Measurements from ENCODE around the gene SEMA3G.

Gene SEMA3G

GRCh38 chr3:52453496-52454249 lies 8.8 kb upstream of the SEMA3G start, which contains the start of gene TNNC1:
TNNC1 (minus strand) TSS chr3:52454041; CDS start chr3:52454015, 26 bp downstream.
- Histone ChIP-seq H3K9me3 (ENCODE audit: control extremely low read depth in 1 of 5, control insufficient read depth in 4 of 5, insufficient read depth in 2 of 5, low read depth in 1 of 5, low read length in 4 of 5) (no peaks in the 10 kb centered on the region), H3K4me1 (ENCODE audit: control extremely low read depth in 1 of 4, control insufficient read depth in 4 of 4, insufficient read depth in 4 of 4, low read length in 3 of 4) (peaks cover 0 to 31% (median 23%) of the 10 kb centered on the region in 4 experiments), H3K4me3 (ENCODE audit: control insufficient read depth in 1 of 7, extremely low read depth in 1 of 7, insufficient read depth in 4 of 7, low read depth in 2 of 7, low read length in 6 of 7) (peak within 1 kb of the TSS; percentile 61 to 84 (median 76)), H3K36me3 (ENCODE audit: control insufficient read depth in 4 of 4, insufficient read depth in 4 of 4, low read length in 3 of 4) (peaks cover under 1 to 14% (median 9%) of the 10 kb centered on the region in 4 experiments), H3K27ac (ENCODE audit: insufficient read depth in 1 of 2, low read depth in 1 of 2, low read length in 2 of 2, poor library complexity in 1 of 2, severe bottlenecking in 2 of 2) (peak within 1 kb of the TSS in 1 of 2 experiments; percentile 78), H3K27me3 (replicated peaks in 2 of 5; ENCODE audit: control insufficient read depth in 4 of 5, insufficient read depth in 5 of 5, low read length in 4 of 5) (no peaks in the 10 kb centered on the region)
- WGBS (ENCODE audit: insufficient coverage): 90% methylated on average over 12 of the region's 16 CpGs
- DNase-seq: no peak
- ChIA-PET POLR2A (no interaction called here), CTCF (interaction anchor here (0.9 to 15.4 kb wide), 5 partner anchors 10 to 234 kb away, joined by 3 to 477 read pairs (median 3); no protein-coding TSS in a partner anchor)

DNA sequence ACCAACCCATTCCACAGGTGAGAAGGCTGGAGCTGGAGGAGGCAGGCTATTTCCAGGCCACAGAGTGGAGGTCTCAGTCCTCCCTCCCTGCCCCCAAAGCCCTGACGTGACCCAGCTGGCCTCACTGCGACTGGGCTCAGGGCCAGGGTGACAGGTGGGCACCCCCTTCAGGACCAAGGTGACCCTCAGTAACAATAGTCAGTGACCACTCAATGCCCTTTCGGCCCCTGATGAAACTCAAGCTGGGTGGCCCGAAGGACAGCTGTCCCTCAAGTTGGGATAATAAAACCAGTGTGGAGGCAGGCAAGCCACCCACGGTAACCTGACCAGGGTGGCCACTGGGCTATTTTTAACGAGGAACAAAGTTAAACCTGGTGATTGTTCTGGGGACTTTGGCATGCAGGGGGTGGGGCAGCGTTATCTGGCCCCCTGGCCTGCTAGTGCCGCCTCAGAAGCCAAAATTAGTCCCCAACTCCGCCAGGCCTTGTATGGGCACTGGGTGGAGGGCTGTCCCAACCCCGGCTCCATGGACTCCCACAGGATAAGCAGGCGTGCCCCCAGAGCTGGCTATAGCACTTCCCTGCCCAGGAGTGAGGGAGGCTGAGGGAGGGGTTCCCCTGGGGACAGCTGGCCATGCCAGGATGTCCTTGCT lies 7.8 kb upstream of the SEMA3G start:
- Histone ChIP-seq H3K4me3 (ENCODE audit: control insufficient read depth in 1 of 7, extremely low read depth in 1 of 7, insufficient read depth in 4 of 7, low read depth in 2 of 7, low read length in 6 of 7) (no peak overlapping the region), H3K27me3 (replicated peaks in 2 of 5; ENCODE audit: control insufficient read depth in 4 of 5, insufficient read depth in 5 of 5, low read length in 4 of 5) (no peaks in the 10 kb centered on the region), H3K27ac (ENCODE audit: insufficient read depth in 1 of 2, low read depth in 1 of 2, low read length in 2 of 2, poor library complexity in 1 of 2, severe bottlenecking in 2 of 2) (no peak overlapping the region), H3K36me3 (ENCODE audit: control insufficient read depth in 4 of 4, insufficient read depth in 4 of 4, low read length in 3 of 4) (peaks cover 0 to 4% (median 1%) of the 10 kb centered on the region in 4 experiments), H3K4me1 (ENCODE audit: control extremely low read depth in 1 of 4, control insufficient read depth in 4 of 4, insufficient read depth in 4 of 4, low read length in 3 of 4) (peaks cover 0 to 30% (median 23%) of the 10 kb centered on the region in 4 experiments), H3K9me3 (ENCODE audit: control extremely low read depth in 1 of 5, control insufficient read depth in 4 of 5, insufficient read depth in 2 of 5, low read depth in 1 of 5, low read length in 4 of 5) (no peaks in the 10 kb centered on the region)
- ChIA-PET CTCF (interaction anchor here (0.9 to 15.4 kb wide), 3 partner anchors 9 to 28 kb away, joined by 3 to 477 read pairs (median 3); no protein-coding TSS in a partner anchor), POLR2A (interaction anchor here (0.6 kb wide), 1 partner anchor 200 kb away, joined by 4 read pairs; no protein-coding TSS in a partner anchor)
- whole genome bisulfite sequencing (ENCODE audit: insufficient coverage): 92% methylated on average over 11 of the region's 11 CpGs
- DNase-seq: no peak

GRCh38 chr3:52452126-52452525 lies 7.2 kb upstream of the SEMA3G start:
- Histone ChIP-seq H3K27ac (ENCODE audit: insufficient read depth in 1 of 2, low read depth in 1 of 2, low read length in 2 of 2, poor library complexity in 1 of 2, severe bottlenecking in 2 of 2) (no peak overlapping the region), H3K9me3 (ENCODE audit: control extremely low read depth in 1 of 5, control insufficient read depth in 4 of 5, insufficient read depth in 2 of 5, low read depth in 1 of 5, low read length in 4 of 5) (no peaks in the 10 kb centered on the region), H3K4me1 (ENCODE audit: control extremely low read depth in 1 of 4, control insufficient read depth in 4 of 4, insufficient read depth in 4 of 4, low read length in 3 of 4) (peaks cover 0 to 25% (median 23%) of the 10 kb centered on the region in 4 experiments), H3K36me3 (ENCODE audit: control insufficient read depth in 4 of 4, insufficient read depth in 4 of 4, low read length in 3 of 4) (no peaks in the 10 kb centered on the region), H3K4me3 (ENCODE audit: control insufficient read depth in 1 of 7, extremely low read depth in 1 of 7, insufficient read depth in 4 of 7, low read depth in 2 of 7, low read length in 6 of 7) (no peak overlapping the region), H3K27me3 (replicated peaks in 2 of 5; ENCODE audit: control insufficient read depth in 4 of 5, insufficient read depth in 5 of 5, low read length in 4 of 5) (no peaks in the 10 kb centered on the region)
- POLR2A ChIA-PET: interaction anchor here (0.6 kb wide), 1 partner anchor 199 kb away, joined by 4 read pairs; no protein-coding TSS in a partner anchor
- CTCF ChIA-PET: interaction anchor here (0.9 to 15.4 kb wide), 3 partner anchors 8 to 105 kb away, joined by 3 to 477 read pairs (median 3); no protein-coding TSS in a partner anchor
- DNase-seq: no peak
- WGBS (ENCODE audit: insufficient coverage): 100% methylated on average over 5 of the region's 6 CpGs

DNA sequence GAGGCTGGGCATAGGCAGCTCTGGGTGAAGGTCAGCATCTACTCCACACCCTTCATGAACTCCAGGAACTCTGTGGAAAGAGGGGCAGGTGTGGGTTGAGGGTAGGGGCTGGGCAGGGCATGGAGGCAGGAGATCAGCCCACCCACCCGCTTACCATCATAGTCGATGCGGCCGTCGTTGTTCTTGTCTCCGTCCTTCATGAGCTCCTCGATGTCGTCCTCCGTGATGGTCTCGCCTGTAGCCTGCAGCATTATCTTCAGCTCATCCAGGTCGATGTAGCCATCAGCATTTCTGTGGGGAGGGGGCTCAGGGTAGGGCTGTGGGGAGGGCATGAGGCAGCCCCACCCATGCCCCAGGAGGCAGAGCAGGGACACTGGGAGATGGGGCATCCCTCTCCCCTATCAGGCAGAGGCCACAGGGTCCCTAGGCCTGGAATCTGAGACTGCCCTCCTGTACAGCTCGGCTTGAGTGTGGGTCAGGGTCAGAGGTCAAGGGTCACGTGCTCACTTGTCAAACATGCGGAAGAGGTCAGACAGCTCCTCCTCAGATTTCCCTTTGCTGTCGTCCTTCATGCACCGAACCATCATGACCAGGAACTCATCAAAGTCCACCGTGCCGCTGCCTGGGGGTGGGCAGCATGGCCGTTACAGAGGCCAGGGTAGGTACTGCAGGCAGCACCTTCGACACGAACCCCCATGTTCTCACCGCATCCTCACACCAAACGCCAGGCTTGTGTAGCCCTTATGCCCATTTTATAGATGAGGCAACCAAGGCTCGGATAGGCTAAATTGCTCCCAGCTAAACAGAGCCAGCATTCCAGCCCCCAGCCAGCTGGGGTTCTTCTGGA lies 6.6 kb upstream of the SEMA3G start:
- ChIA-PET POLR2A (no interaction called here), CTCF (interaction anchor here (0.7 to 15.4 kb wide), 4 partner anchors 13 to 105 kb away, joined by 3 to 477 read pairs (median 3); no protein-coding TSS in a partner anchor)
- WGBS (ENCODE audit: insufficient coverage): 95% methylated on average over 13 of the region's 24 CpGs
- DNase-seq: peak in 1 of 3 donors; percentile 24
- H3K4me1 ChIP-seq (ENCODE audit: control extremely low read depth in 1 of 4, control insufficient read depth in 4 of 4, insufficient read depth in 4 of 4, low read length in 3 of 4): peaks cover 0 to 18% (median 17%) of the 10 kb centered on the region in 4 experiments
- no peaks in the 10 kb centered on the region for H3K9me3 ChIP-seq (ENCODE audit: control extremely low read depth in 1 of 5, control insufficient read depth in 4 of 5, insufficient read depth in 2 of 5, low read depth in 1 of 5, low read length in 4 of 5)
- H3K4me3 ChIP-seq (ENCODE audit: control insufficient read depth in 1 of 7, extremely low read depth in 1 of 7, insufficient read depth in 4 of 7, low read depth in 2 of 7, low read length in 6 of 7): no peak overlapping the region
- H3K27me3 ChIP-seq (replicated peaks in 2 of 5; ENCODE audit: control insufficient read depth in 4 of 5, insufficient read depth in 5 of 5, low read length in 4 of 5): no peaks in the 10 kb centered on the region
- H3K36me3 ChIP-seq (ENCODE audit: control insufficient read depth in 4 of 4, insufficient read depth in 4 of 4, low read length in 3 of 4): no peaks in the 10 kb centered on the region
- no peak overlapping the region for H3K27ac ChIP-seq (ENCODE audit: insufficient read depth in 1 of 2, low read depth in 1 of 2, low read length in 2 of 2, poor library complexity in 1 of 2, severe bottlenecking in 2 of 2)

DNA sequence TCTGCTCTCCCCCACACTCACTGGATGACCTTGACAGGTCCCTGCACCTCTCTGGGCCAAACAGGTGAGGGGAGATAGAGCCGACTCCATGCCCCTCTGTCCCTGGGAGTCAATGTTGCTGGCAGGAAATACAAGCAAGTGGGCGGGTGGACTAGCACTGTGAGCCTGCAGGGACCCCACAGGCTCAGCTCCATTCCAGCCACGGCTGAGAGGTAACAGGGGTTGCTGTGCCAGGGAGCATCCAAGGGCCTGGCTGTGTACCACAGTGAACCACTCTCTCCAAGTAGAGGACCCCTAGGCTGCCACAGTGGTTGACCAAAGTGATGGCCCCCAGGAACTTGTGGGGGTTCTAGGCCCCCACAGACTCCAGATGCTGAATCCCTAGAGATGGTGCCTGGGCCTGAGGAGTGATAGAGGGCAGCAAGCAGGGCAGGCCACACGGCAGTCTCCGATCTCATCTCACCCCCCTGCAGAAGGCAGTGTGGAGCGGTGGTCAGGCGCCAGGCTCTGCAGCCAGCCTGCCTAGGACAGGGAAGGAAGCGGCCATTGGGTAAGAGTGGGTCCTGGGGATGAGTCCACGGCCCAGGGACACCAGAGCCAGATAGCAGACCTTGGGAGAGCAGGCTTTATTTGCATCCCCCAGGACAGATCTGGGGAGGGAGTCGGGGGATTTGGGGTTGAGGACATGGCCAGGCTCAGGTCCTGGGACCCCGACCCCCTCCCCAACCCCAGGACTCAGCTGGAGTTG lies 5.8 kb upstream of the SEMA3G start:
- WGBS (ENCODE audit: insufficient coverage): 96% methylated on average over 8 of the region's 11 CpGs
- POLR2A ChIA-PET: interaction anchor here (0.7 kb wide), 1 partner anchor 236 kb away, joined by 5 read pairs; no protein-coding TSS in a partner anchor
- Histone ChIP-seq H3K27me3 (replicated peaks in 2 of 5; ENCODE audit: control insufficient read depth in 4 of 5, insufficient read depth in 5 of 5, low read length in 4 of 5) (no peaks in the 10 kb centered on the region), H3K36me3 (ENCODE audit: control insufficient read depth in 4 of 4, insufficient read depth in 4 of 4, low read length in 3 of 4) (no peaks in the 10 kb centered on the region), H3K4me1 (ENCODE audit: control extremely low read depth in 1 of 4, control insufficient read depth in 4 of 4, insufficient read depth in 4 of 4, low read length in 3 of 4) (peaks cover 0 to 14% (median 11%) of the 10 kb centered on the region in 4 experiments), H3K9me3 (ENCODE audit: control extremely low read depth in 1 of 5, control insufficient read depth in 4 of 5, insufficient read depth in 2 of 5, low read depth in 1 of 5, low read length in 4 of 5) (no peaks in the 10 kb centered on the region), H3K27ac (ENCODE audit: insufficient read depth in 1 of 2, low read depth in 1 of 2, low read length in 2 of 2, poor library complexity in 1 of 2, severe bottlenecking in 2 of 2) (no peak overlapping the region), H3K4me3 (ENCODE audit: control insufficient read depth in 1 of 7, extremely low read depth in 1 of 7, insufficient read depth in 4 of 7, low read depth in 2 of 7, low read length in 6 of 7) (no peak overlapping the region)
- CTCF ChIA-PET: interaction anchor here (0.7 to 15.4 kb wide), 3 partner anchors 21 to 26 kb away, joined by 3 to 477 read pairs (median 45); no protein-coding TSS in a partner anchor
- DNase-seq: no peak
